ENCODE results near the gene TP53. TPM values are rescaled to one million over a fixed set of nuclear protein-coding genes. Genes with fewer than 3 reads are reported as not detected.

Gene TP53
- total and polyA plus RNA-seq, 9 of the 15 experiments (the other 6 are each of a cell fraction or from before 2014, with no cell fraction given) = 2.8 to 14.0 (median 7.1) TPM

DNA sequence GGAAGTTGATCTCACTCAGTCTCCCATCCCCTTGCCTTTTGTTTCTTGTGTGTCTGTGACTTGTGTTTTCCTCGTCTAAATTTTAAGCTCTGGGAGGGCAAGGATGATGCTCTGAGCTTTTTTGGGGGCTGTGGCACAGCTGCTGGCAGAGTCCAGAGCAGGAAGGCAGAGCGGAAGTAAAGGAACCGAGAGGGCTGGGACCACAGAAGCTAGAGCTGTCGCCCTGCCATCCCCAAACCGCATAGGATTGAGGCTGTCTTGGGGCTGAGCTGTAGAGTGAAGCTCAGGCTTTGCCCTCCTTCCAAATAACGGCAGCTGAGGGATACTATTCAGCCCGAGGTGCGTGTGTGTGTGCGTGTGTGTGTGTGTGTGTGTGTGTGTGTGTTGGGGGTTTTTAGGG, 26.5 kb upstream of the TP53 start:
- CTCF ChIA-PET (ENCODE audit: low intra/inter-chr PET ratio) = no interaction called here
- DNase-seq (ENCODE audit: extremely low read depth in 1 of 4, low spot score in 3 of 4) = no peak
- H3K9ac ChIP-seq (ENCODE audit: insufficient read depth in 1 of 2, low read depth in 2 of 2, low read length in 2 of 2) = no peak overlapping the region
- no peaks in the 10 kb centered on the region for H3K9me3 ChIP-seq (replicated peaks; ENCODE audit: control insufficient read depth, insufficient read depth, low read depth, low read length)
- no peaks in the 10 kb centered on the region for H3K36me3 ChIP-seq (ENCODE audit: control insufficient read depth, insufficient read depth, low read length)
- FAIRE-seq = no peak
- no peak overlapping the region for H2AFZ ChIP-seq (ENCODE audit: low read depth, low read length)
- no peaks in the 10 kb centered on the region for H3K79me2 ChIP-seq (ENCODE audit: control insufficient read depth, insufficient read depth, low read length)
- H3K4me3 ChIP-seq = no peak overlapping the region
- BruUV-seq (replicated peaks) = no TSS peak
- in situ Hi-C loops (cut with MboI) = no loop called here
- ATAC-seq = no peak
- H3K9me1 ChIP-seq (ENCODE audit: control insufficient read depth, insufficient read depth, low read length) = no peaks in the 10 kb centered on the region
- intact Hi-C loops (cut with micrococcal nuclease) = no loop called here
- H3K4me1 ChIP-seq (replicated peaks in 1 of 2; ENCODE audit: control insufficient read depth in 2 of 2, insufficient read depth in 2 of 2, low read length in 2 of 2) = peaks cover 6 to 18% of the 10 kb centered on the region in 2 experiments; a peak in 3 of 5 replicates
- no peak overlapping the region for H3K27ac ChIP-seq (ENCODE audit: extremely low read depth, low read depth, low read length)
- H3K4me2 ChIP-seq (ENCODE audit: insufficient read depth, low read length) = no peak overlapping the region
- POLR2A ChIA-PET = interaction anchor here (0.6 to 3.5 kb wide), 3 partner anchors 10 to 63 kb away, joined by 3 to 13 read pairs (median 12); partner anchors contain the start of genes ATP1B2, EFNB3 and TP53
- H3K27me3 ChIP-seq (ENCODE audit: control insufficient read depth in 2 of 2, insufficient read depth in 2 of 2, low read length in 2 of 2) = peaks cover 5 to 54% of the 10 kb centered on the region in 2 experiments; a peak in 3 of 5 replicates
- no peaks in the 10 kb centered on the region for H4K20me1 ChIP-seq (replicated peaks; ENCODE audit: control insufficient read depth, insufficient read depth, low read length)
- 10% methylated on average over 9 of the region's 9 CpGs for WGBS (ENCODE audit: insufficient coverage, low coverage, missing lambda C conversion rate)
- TF ChIP-seq, protein P1, sequence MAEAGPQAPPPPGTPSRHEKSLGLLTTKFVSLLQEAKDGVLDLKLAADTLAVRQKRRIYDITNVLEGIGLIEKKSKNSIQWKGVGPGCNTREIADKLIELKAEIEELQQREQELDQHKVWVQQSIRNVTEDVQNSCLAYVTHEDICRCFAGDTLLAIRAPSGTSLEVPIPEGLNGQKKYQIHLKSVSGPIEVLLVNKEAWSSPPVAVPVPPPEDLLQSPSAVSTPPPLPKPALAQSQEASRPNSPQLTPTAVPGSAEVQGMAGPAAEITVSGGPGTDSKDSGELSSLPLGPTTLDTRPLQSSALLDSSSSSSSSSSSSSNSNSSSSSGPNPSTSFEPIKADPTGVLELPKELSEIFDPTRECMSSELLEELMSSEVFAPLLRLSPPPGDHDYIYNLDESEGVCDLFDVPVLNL (CRISPR knock-in tag; IDR thresholded peaks at IDR 0.05; ENCODE audit: low read depth) = no peak
- TF ChIP-seq, protein P2, sequence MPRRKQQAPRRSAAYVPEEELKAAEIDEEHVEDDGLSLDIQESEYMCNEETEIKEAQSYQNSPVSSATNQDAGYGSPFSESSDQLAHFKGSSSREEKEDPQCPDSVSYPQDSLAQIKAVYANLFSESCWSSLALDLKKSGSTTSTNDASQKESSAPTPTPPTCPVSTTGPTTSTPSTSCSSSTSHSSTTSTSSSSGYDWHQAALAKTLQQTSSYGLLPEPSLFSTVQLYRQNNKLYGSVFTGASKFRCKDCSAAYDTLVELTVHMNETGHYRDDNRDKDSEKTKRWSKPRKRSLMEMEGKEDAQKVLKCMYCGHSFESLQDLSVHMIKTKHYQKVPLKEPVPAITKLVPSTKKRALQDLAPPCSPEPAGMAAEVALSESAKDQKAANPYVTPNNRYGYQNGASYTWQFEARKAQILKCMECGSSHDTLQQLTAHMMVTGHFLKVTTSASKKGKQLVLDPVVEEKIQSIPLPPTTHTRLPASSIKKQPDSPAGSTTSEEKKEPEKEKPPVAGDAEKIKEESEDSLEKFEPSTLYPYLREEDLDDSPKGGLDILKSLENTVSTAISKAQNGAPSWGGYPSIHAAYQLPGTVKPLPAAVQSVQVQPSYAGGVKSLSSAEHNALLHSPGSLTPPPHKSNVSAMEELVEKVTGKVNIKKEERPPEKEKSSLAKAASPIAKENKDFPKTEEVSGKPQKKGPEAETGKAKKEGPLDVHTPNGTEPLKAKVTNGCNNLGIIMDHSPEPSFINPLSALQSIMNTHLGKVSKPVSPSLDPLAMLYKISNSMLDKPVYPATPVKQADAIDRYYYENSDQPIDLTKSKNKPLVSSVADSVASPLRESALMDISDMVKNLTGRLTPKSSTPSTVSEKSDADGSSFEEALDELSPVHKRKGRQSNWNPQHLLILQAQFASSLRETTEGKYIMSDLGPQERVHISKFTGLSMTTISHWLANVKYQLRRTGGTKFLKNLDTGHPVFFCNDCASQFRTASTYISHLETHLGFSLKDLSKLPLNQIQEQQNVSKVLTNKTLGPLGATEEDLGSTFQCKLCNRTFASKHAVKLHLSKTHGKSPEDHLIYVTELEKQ (CRISPR knock-in tag; IDR thresholded peaks at IDR 0.05) = no peak
- no peak for TF ChIP-seq ZNF830 (CRISPR knock-in tag; IDR thresholded peaks at IDR 0.05)
- TF ChIP-seq, protein P3, sequence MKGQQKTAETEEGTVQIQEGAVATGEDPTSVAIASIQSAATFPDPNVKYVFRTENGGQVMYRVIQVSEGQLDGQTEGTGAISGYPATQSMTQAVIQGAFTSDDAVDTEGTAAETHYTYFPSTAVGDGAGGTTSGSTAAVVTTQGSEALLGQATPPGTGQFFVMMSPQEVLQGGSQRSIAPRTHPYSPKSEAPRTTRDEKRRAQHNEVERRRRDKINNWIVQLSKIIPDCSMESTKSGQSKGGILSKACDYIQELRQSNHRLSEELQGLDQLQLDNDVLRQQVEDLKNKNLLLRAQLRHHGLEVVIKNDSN (CRISPR knock-in tag; IDR thresholded peaks at IDR 0.05) = no peak
- no peak for TF ChIP-seq RBM25 (IDR thresholded peaks at IDR 0.05; ENCODE audit: low read depth, low read length, severe bottlenecking)
- TF ChIP-seq, protein P4, sequence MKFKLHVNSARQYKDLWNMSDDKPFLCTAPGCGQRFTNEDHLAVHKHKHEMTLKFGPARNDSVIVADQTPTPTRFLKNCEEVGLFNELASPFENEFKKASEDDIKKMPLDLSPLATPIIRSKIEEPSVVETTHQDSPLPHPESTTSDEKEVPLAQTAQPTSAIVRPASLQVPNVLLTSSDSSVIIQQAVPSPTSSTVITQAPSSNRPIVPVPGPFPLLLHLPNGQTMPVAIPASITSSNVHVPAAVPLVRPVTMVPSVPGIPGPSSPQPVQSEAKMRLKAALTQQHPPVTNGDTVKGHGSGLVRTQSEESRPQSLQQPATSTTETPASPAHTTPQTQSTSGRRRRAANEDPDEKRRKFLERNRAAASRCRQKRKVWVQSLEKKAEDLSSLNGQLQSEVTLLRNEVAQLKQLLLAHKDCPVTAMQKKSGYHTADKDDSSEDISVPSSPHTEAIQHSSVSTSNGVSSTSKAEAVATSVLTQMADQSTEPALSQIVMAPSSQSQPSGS (CRISPR knock-in tag; IDR thresholded peaks at IDR 0.05) = no peak
- TF ChIP-seq, protein P5, sequence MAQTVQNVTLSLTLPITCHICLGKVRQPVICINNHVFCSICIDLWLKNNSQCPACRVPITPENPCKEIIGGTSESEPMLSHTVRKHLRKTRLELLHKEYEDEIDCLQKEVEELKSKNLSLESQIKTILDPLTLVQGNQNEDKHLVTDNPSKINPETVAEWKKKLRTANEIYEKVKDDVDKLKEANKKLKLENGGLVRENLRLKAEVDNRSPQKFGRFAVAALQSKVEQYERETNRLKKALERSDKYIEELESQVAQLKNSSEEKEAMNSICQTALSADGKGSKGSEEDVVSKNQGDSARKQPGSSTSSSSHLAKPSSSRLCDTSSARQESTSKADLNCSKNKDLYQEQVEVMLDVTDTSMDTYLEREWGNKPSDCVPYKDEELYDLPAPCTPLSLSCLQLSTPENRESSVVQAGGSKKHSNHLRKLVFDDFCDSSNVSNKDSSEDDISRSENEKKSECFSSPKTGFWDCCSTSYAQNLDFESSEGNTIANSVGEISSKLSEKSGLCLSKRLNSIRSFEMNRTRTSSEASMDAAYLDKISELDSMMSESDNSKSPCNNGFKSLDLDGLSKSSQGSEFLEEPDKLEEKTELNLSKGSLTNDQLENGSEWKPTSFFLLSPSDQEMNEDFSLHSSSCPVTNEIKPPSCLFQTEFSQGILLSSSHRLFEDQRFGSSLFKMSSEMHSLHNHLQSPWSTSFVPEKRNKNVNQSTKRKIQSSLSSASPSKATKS (CRISPR knock-in tag; IDR thresholded peaks at IDR 0.05) = no peak
- no peak for TF ChIP-seq CTBP1 (IDR thresholded peaks at IDR 0.05; ENCODE audit: borderline replicate concordance)
- no peak for TF ChIP-seq E2F3 (CRISPR knock-in tag; IDR thresholded peaks at IDR 0.05)
- TF ChIP-seq RBM15 (IDR thresholded peaks at IDR 0.05; ENCODE audit: insufficient read depth, low read length) = no peak
- TF ChIP-seq YBX1 (IDR thresholded peaks at IDR 0.05) = no peak
